Measurements from ENCODE around the gene RASAL2. TPM values are rescaled to one million over a fixed set of nuclear protein-coding genes. Genes with fewer than 3 reads are reported as not detected.

The RASAL2 gene
- total RNA-seq, 1 experiment from 2014 or later: 36.8 TPM

GRCh38 chr1:178223289-178223688 is 129.4 kb downstream of the RASAL2 start:
- H3K9me3 Mint-ChIP-seq (ENCODE audit: unreplicated experiment): no peaks in the 10 kb centered on the region
- H3K4me3 ChIP-seq (ENCODE audit: low read depth, low read length): no peak overlapping the region
- H3K4me3 Mint-ChIP-seq (ENCODE audit: unreplicated experiment): no peak overlapping the region
- H3K4me1 Mint-ChIP-seq (ENCODE audit: low read depth, unreplicated experiment): peaks cover 18% of the 10 kb centered on the region
- peaks cover 5% of the 10 kb centered on the region; the same call in 1 of the 2 replicates for H3K4me1 ChIP-seq
- H3K27me3 ChIP-seq (replicated peaks; ENCODE audit: control insufficient read depth, insufficient read depth, low read length): no peaks in the 10 kb centered on the region
- H3K27me3 Mint-ChIP-seq (ENCODE audit: insufficient read depth, unreplicated experiment): no peaks in the 10 kb centered on the region
- ChIA-PET POLR2A (no interaction called here), CTCF (no interaction called here)
- no peak for DNase-seq
- H3K9me3 ChIP-seq: no peaks in the 10 kb centered on the region
- BruUV-seq (replicated peaks): no TSS peak
- no peak for TF ChIP-seq CTCF (IDR thresholded peaks at IDR 0.05; ENCODE audit: insufficient read depth in 1 of 2, low read depth in 1 of 2, low read length in 1 of 2, severe bottlenecking in 1 of 2, unreplicated experiment in 1 of 2)
- H3K36me3 Mint-ChIP-seq (ENCODE audit: insufficient read depth, unreplicated experiment): peaks cover 6% of the 10 kb centered on the region
- intact Hi-C loops (cut with micrococcal nuclease; ENCODE audit: unreplicated experiment): no loop called here
- no peak overlapping the region for H3K27ac Mint-ChIP-seq (ENCODE audit: unreplicated experiment)
- no peaks in the 10 kb centered on the region for H3K36me3 ChIP-seq (ENCODE audit: control insufficient read depth, insufficient read depth, low read length)

- POLR2A ChIA-PET: no interaction called here
- TF ChIP-seq CTCF (IDR thresholded peaks at IDR 0.05; ENCODE audit: insufficient read depth in 1 of 2, low read depth in 1 of 2, low read length in 1 of 2, severe bottlenecking in 1 of 2, unreplicated experiment in 1 of 2): no peak
- Histone ChIP-seq H3K4me3 (ENCODE audit: low read depth, low read length) (no peak overlapping the region), H3K9me3 (no peaks in the 10 kb centered on the region), H3K27me3 (replicated peaks; ENCODE audit: control insufficient read depth, insufficient read depth, low read length) (no peaks in the 10 kb centered on the region), H3K4me1 (peaks cover 5% of the 10 kb centered on the region; the same call in 1 of the 2 replicates), H3K36me3 (ENCODE audit: control insufficient read depth, insufficient read depth, low read length) (no peaks in the 10 kb centered on the region)
- no peak for DNase-seq
- no TSS peak for BruUV-seq (replicated peaks)
- H3K4me1 Mint-ChIP-seq (ENCODE audit: low read depth, unreplicated experiment): peaks cover 18% of the 10 kb centered on the region
- H3K9me3 Mint-ChIP-seq (ENCODE audit: unreplicated experiment): no peaks in the 10 kb centered on the region
- CTCF ChIA-PET: interaction anchor here (0.5 kb wide), 1 partner anchor 274 kb away, joined by 4 read pairs; no protein-coding TSS in a partner anchor
- intact Hi-C loops (cut with micrococcal nuclease; ENCODE audit: unreplicated experiment): no loop called here
- H3K27ac Mint-ChIP-seq (ENCODE audit: unreplicated experiment): no peak overlapping the region
- no peak overlapping the region for H3K4me3 Mint-ChIP-seq (ENCODE audit: unreplicated experiment)
- H3K36me3 Mint-ChIP-seq (ENCODE audit: insufficient read depth, unreplicated experiment): peaks cover 6% of the 10 kb centered on the region
- H3K27me3 Mint-ChIP-seq (ENCODE audit: insufficient read depth, unreplicated experiment): no peaks in the 10 kb centered on the region
Observed at GRCh38 chr1:178224358-178224757, 130.5 kb downstream of the RASAL2 start.

- Mint-ChIP-seq H3K36me3 (ENCODE audit: insufficient read depth, unreplicated experiment) (peaks cover 18% of the 10 kb centered on the region), H3K27me3 (ENCODE audit: insufficient read depth, unreplicated experiment) (no peaks in the 10 kb centered on the region), H3K4me1 (ENCODE audit: low read depth, unreplicated experiment) (peaks cover 4% of the 10 kb centered on the region), H3K27ac (ENCODE audit: unreplicated experiment) (no peak overlapping the region), H3K4me3 (ENCODE audit: unreplicated experiment) (no peak overlapping the region), H3K9me3 (ENCODE audit: unreplicated experiment) (no peaks in the 10 kb centered on the region)
- H3K4me3 ChIP-seq (ENCODE audit: low read depth, low read length): no peak overlapping the region
- no TSS peak for BruUV-seq (replicated peaks)
- H3K4me1 ChIP-seq: no peaks in the 10 kb centered on the region
- no peak for TF ChIP-seq CTCF (IDR thresholded peaks at IDR 0.05; ENCODE audit: insufficient read depth in 1 of 2, low read depth in 1 of 2, low read length in 1 of 2, severe bottlenecking in 1 of 2, unreplicated experiment in 1 of 2)
- POLR2A ChIA-PET: no interaction called here
- CTCF ChIA-PET: no interaction called here
- H3K27me3 ChIP-seq (replicated peaks; ENCODE audit: control insufficient read depth, insufficient read depth, low read length): no peaks in the 10 kb centered on the region
- no peaks in the 10 kb centered on the region for H3K36me3 ChIP-seq (ENCODE audit: control insufficient read depth, insufficient read depth, low read length)
- no peaks in the 10 kb centered on the region for H3K9me3 ChIP-seq
- DNase-seq: no peak
- intact Hi-C loops (cut with micrococcal nuclease; ENCODE audit: unreplicated experiment): no loop called here
Observed at GRCh38 chr1:178230881-178231409, 137.0 kb downstream of the RASAL2 start.
